Vagina (tissue), 2 donors: ENCODE measurements around the gene TMEM95.

Experiments
- POLR2A ChIP-seq, 2 donors: fragments of 450-650 bp; IDR thresholded peaks; one replicate each; pipeline ENCODE4 v1.6.1; 2017; ENCODE audit warnings: antibody characterized with exemption in 2 of 2, mild to moderate bottlenecking in 2 of 2, moderate library complexity in 2 of 2
- TF ChIP-seq, protein P1 (sequence below), 3 experiments: fragments of 450-650 bp in 2 of 3; fragments of 200-600 bp in 1 of 3; sonication (generic) in 1 of 3; IDR thresholded peaks; one replicate each; pipeline ENCODE4 v1.5.1; 2017 to 2019; ENCODE audit warnings: antibody characterized with exemption in 3 of 3, mild to moderate bottlenecking in 2 of 3, moderate library complexity in 2 of 3

GRCh38 chr17:7309628-7310027, 45.3 kb upstream of the TMEM95 start:
- TF ChIP-seq, protein P1, sequence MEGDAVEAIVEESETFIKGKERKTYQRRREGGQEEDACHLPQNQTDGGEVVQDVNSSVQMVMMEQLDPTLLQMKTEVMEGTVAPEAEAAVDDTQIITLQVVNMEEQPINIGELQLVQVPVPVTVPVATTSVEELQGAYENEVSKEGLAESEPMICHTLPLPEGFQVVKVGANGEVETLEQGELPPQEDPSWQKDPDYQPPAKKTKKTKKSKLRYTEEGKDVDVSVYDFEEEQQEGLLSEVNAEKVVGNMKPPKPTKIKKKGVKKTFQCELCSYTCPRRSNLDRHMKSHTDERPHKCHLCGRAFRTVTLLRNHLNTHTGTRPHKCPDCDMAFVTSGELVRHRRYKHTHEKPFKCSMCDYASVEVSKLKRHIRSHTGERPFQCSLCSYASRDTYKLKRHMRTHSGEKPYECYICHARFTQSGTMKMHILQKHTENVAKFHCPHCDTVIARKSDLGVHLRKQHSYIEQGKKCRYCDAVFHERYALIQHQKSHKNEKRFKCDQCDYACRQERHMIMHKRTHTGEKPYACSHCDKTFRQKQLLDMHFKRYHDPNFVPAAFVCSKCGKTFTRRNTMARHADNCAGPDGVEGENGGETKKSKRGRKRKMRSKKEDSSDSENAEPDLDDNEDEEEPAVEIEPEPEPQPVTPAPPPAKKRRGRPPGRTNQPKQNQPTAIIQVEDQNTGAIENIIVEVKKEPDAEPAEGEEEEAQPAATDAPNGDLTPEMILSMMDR (IDR thresholded peaks at IDR 0.05) = no peak
- TF ChIP-seq POLR2A (IDR thresholded peaks at IDR 0.05) = no peak
